Measurements from ENCODE around the gene TNP2. TPM values are rescaled to one million over a fixed set of nuclear protein-coding genes. Genes with fewer than 3 reads are reported as not detected.
"Not testable (repeated sequence)": the region's sequence is repeated elsewhere in the genome, so short reads cannot be mapped to it uniquely, and the experiment has no call there.

Gene TNP2
- total RNA-seq, 1 experiment from 2014 or later, result not detected

- no peak for DNase-seq (ENCODE audit: low spot score)
- in situ Hi-C loops (cut with HindIII; ENCODE audit: low sequenced_read_pairs), result no loop called here
Observed at GRCh38 chr16:11232302-11232851, 36.7 kb downstream of the TNP2 start.

GRCh38 chr16:11231367-11231970 lies 37.7 kb downstream of the TNP2 start:
- in situ Hi-C loops (cut with HindIII; ENCODE audit: low sequenced_read_pairs), result no loop called here
- no peak for DNase-seq (ENCODE audit: low spot score)

- peak; percentile 84 for DNase-seq (ENCODE audit: low spot score)
- in situ Hi-C loops (cut with HindIII; ENCODE audit: low sequenced_read_pairs), result no loop called here
Observed at GRCh38 chr16:11229906-11230305, 39.2 kb downstream of the TNP2 start.

DNA sequence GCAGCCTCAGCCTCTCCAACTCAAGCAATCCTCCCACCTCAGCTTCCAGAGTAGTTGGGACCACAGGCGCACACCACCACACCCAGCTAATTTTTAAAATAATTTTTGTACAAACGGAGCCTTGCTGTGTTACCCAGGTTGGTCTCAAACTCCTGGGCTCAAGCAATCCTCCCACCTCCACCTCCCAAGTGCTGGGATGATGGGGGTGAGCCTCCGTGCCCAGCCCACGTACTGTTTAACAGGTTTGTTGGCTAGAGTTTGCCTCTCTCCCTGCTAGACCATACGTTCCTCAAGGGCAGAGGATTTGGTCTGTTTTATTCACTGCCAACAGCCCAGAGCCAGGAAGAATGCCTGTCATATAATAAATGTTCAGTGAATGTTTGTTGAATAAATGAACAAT lies 39.7 kb downstream of the TNP2 start:
- in situ Hi-C loops (cut with HindIII; ENCODE audit: low sequenced_read_pairs), result no loop called here
- DNase-seq (ENCODE audit: low spot score), result no peak

GRCh38 chr16:11225677-11226549 lies 43.2 kb downstream of the TNP2 start:
- in situ Hi-C loops (cut with HindIII; ENCODE audit: low sequenced_read_pairs), result no loop called here
- no peak for DNase-seq (ENCODE audit: low spot score)

DNA sequence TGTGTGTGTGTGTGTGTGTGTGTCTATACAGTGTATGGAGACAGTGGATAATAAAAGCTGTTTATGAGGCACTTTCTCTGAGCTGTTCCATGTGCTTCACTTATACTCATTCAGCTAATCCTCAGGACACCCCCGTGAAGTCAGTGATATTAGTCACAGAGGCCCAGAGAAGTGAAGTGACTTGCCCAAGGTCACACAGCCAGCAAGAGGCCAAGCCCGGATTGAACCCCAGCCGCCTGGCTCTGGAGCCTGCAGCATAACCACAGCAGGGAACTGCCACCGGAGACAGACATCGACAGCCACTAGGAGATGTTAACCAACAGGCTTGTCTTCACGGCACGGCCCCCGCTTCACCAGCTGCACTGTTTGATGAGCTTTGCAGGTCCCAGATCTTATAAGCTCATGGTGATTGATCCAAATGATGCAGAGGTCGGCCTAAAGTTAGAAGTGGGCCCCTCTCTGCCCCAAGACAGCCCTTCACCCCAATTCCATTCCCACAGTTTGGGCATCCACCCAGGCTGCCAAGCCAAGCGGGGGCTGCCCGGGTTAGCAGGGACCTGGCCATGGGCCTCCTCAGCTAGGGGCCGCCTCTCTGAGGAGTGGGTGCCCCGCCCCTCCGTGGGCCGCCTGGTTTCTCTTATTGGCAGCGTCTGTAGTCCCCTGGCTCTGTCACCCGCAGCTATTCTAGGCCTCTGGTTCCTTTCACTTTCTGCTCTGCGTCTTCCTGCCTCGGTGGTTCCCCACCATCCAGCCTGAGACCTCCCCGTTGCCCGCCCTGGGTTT lies 44.0 kb downstream of the TNP2 start:
- in situ Hi-C loops (cut with HindIII; ENCODE audit: low sequenced_read_pairs), result no loop called here
- DNase-seq (ENCODE audit: low spot score), result no peak

DNA sequence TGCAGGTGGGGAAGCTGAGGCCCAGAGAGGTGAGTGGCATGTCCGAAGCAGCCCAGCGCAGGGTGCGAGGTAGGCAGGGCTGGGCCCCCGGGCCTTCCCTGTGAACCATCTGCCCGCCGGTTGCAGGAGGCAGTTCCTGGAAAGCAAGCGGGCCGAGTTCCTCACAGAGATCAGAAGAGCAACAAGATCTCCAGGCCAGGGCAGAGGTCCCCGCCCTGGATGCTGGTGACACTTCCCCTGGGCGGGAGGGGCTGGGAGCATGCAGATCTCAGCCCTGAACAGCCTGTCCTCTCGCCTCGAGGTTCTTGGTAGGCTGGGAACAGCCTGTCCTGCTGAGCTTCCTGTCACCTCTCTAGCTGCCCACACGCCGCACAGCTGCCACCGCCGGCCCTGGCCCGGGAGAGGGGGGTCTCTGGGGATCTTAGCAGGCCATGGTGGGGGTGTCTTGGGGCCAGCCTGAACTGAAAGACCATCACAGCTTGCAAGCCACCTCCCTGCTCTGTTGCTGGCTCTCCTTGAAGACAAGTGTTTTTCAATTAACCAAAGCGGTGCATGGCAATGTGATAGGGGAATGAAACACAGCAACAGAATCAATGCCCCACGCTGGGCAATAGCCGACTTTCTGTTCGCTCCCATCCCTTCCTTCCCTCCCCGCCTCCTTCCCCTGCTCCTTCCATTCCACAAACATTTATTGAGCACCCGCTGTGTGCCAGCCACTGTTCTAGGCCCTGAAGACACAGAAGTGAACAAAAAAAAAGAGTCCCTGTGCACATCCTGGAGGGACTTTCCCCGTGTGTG lies 44.8 kb downstream of the TNP2 start:
- peak; percentile 92 for DNase-seq (ENCODE audit: low spot score)
- in situ Hi-C loops (cut with HindIII; ENCODE audit: low sequenced_read_pairs), result no loop called here

DNA sequence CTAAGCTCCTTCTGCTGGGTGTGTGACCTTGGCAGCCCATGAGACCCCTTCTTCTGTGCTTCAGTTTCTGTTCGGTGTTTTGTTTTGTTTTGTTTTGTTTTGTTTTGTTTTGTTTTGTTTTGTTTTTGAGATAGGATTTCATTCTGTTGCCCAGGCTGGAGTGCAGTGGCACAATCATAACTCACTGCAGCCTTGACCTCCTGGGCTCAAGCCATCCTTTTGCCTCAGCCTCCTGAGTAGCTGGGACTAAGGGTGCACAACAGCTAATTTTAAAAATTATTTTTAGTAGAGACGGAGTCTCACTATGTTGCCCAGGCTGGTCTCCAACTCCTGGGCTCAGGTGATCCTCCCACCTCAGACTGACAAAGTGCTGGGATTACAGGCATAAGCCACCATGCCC lies 48.6 kb downstream of the TNP2 start:
- in situ Hi-C loops (cut with HindIII; ENCODE audit: low sequenced_read_pairs); DNase-seq (ENCODE audit: low spot score): not testable (repeated sequence)

- in situ Hi-C loops (cut with HindIII; ENCODE audit: low sequenced_read_pairs), result no loop called here
- no peak for DNase-seq (ENCODE audit: low spot score)
Observed at GRCh38 chr16:11219178-11219577, 49.9 kb downstream of the TNP2 start.

GRCh38 chr16:11218604-11218962 lies 50.5 kb downstream of the TNP2 start:
- in situ Hi-C loops (cut with HindIII; ENCODE audit: low sequenced_read_pairs), result no loop called here
- no peak for DNase-seq (ENCODE audit: low spot score)

Other genes starting within 250 kb of the TNP2 start
- 0.68 and 2.2 TPM in 2 replicates for gene SOCS1, start 13.1 kb downstream of the TNP2 start, total RNA-seq (2014; rRNA removed; shearing (Covaris generic))
- gene PRM3, start 4.3 kb upstream of the TNP2 start, total RNA-seq (2014; rRNA removed; shearing (Covaris generic)), result not detected in 2 replicates
- not detected in 2 replicates for gene PRM2, start 7.2 kb upstream of the TNP2 start, total RNA-seq (2014; rRNA removed; shearing (Covaris generic))
- gene PRM1, start 12.0 kb upstream of the TNP2 start, total RNA-seq (2014; rRNA removed; shearing (Covaris generic)), result not detected in 2 replicates
- 63.3 and 67.3 TPM in 2 replicates for gene RMI2, start 76.1 kb upstream of the TNP2 start, total RNA-seq (2014; rRNA removed; shearing (Covaris generic))